GM19240 (cell line): Measurements from ENCODE around the gene PKIB.

Experiments
- DNase-seq: peaks from one replicate; pipeline ENCODE4 v3.0.0; 2011; ENCODE audit warnings: low spot score; ENCODE audit not compliant: insufficient read length

The PKIB gene

GRCh38 chr6:122666418-122666817, 56.2 kb downstream of the PKIB start:
- no peak for DNase-seq

GRCh38 chr6:122669418-122669817, 59.2 kb downstream of the PKIB start:
- DNase-seq, result no peak

GRCh38 chr6:122669868-122670267, 59.7 kb downstream of the PKIB start:
- DNase-seq, result no peak

DNA sequence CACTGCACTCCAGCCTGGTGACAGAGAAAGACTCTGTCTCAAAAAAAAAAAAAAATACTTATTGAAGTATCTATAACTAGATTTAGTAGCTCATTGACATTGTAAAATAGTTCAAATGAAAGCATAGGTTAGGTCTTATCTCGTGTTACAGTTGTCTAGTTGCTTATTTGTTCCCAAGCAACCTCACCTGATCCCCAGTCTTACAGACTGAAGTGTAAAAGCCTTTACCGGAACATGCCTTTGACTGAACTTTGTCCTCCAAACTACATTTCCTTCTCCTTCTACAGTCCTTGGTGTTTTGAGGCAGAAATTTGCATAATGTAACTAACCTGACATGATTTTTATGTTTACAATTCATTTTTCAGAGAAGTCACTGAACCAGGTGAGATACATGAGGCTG, 61.0 kb downstream of the PKIB start:
- no peak for DNase-seq

- no peak for DNase-seq
Observed at GRCh38 chr6:122673343-122673961, 63.2 kb downstream of the PKIB start.

DNA sequence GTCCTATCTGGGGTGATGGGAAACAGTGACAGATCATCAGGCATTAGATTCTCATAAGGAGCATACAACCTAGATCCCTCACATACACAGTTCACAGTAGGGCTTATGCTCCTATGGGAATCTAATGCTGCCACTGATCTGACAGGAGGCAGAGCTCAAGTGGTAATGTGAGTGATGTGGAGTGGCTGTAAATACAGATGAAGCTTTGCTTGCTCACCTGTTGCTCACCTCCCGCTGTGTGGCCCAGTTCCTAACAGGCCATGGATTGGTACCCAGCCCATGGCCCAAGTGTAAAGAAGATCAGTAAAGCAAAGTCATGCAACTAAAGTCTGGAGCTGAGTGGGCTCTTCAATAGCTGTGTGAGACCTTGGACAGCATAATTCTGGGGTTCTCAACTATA, 65.9 kb downstream of the PKIB start:
- DNase-seq, result no peak

DNA sequence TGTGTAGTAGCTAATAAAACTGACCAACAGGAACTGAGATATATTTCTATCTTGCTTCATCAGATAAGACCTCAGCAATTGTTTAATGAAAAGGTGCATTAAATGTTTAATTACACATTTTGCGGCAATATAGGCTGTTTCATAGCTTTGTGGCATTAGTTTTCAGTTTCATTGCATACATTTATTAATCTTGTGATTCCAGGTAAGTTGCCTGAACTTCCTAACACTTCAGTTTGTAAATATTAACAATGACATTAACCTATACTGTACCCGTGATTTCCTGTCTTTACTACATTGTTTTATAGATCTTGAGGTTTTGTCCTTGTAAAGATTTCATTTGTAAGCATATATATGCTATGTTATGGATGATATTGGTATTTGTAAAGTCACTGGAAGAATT, 66.5 kb downstream of the PKIB start:
- DNase-seq, result no peak

DNA sequence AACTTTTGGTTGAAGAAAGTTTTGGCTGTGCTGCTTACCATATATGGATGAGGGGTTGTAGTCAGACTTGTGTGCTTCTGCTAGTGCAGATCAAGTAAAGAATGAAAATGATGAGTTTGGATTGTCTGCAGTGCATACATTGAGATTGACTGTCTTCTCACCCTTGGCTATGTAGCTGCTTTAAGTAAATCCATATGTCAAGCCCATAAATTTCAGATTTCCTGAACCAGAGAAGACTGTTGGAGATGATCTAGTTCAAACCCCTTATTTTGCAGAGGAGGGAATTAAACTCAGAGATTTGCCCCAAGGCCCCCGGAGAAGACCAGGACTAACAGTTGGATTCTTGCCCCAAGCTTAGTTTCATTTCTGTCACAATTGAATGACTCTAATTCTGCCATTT, 67.2 kb downstream of the PKIB start:
- DNase-seq, result no peak

- DNase-seq, result no peak
Observed at GRCh38 chr6:122678841-122679240, 68.6 kb downstream of the PKIB start.

- DNase-seq, result no peak
Observed at GRCh38 chr6:122681705-122682104, 71.5 kb downstream of the PKIB start.

DNA sequence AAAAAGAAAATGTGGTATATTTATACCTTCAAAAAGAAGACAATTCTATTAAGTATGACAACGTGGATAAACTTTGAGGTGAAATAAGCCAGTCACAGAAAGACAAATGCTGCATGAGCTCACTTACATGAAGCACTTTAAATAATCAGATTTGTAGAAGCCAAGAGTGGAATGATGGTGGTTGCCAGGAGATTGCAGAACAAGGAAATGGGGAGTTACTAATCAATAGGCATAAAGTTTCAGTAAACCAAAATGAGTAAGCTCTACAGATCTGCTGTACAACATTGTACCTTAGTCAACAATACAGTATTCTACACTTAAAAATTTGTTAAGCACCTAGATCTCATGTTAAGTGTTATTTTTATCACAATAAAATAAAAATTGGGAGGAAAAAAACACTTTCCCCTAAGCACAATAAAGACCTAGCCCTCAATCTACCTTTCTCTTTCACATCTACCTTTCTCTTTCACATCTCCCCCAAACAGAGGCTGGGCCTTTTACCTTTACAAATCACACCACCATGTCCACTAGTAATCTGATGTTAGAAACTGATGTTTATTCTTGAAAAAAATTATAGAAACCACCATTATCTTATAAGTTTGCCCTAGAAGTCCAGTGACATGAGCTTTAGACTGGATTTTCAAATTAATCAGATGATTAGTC, 73.9 kb downstream of the PKIB start:
- no peak for DNase-seq

GRCh38 chr6:122692175-122692598, 82.0 kb downstream of the PKIB start:
- DNase-seq, result no peak

- DNase-seq, result no peak
Observed at GRCh38 chr6:122692807-122693580, 82.8 kb downstream of the PKIB start.

GRCh38 chr6:122694075-122694474, 83.9 kb downstream of the PKIB start:
- DNase-seq, result no peak

DNA sequence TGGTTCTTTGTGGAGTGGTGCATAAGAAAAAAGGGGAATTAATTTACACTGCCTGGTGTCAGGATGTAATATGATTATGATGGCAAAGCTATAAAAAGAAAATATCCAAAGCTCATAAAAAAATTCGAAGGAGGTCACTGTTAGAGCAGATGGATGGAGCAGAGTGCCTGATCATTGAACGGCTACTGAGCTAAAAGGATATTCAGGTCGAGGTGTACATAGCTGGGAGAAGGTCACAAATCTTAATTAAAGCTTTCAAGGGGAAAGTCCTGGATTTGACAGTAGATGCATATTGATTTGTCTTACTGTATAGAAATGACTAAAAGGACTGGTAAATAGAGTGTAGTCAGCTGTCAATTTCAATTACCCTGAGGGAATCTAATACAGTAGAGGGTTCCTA, 84.4 kb downstream of the PKIB start:
- no peak for DNase-seq

GRCh38 chr6:122695188-122695587, 85.0 kb downstream of the PKIB start:
- no peak for DNase-seq

DNA sequence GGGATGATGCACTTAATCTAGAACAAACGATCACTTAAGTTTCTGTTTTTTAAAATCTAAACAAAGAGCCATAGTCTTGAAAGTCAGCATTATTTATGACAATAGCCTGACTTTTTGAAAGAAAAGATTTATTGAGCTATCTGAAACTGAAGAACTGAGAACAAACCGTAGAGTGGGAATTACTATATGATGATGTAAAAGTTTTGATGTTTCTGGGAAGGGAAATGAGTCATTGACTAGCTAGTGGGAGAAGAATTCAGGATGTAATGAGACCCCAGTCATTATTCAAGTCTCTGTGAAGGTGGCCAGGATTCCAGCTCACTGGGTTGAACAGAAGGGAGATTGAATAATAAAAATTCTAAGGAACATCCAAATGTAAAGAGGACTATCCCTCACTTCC, 85.9 kb downstream of the PKIB start:
- DNase-seq, result no peak

- no peak for DNase-seq
Observed at GRCh38 chr6:122696853-122697252, 86.6 kb downstream of the PKIB start.

DNA sequence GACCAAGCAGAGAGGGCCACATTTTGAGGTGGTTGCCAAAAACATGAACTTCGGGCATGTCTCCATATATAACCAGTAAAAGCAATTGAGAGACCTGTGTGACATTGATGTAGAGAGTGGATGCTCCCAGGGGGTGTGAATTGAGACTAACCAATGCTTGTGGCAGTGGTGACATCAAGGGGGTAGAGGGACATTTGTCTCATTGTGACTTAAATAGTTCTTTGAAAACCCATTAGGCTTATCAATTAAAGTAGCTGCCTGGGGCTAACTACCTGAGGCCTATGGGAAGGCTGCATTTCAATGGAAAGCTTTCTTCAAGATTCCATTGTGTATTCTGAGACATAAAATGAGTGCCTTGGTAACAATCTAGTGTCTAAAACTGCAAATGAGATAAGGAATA, 87.3 kb downstream of the PKIB start:
- no peak for DNase-seq

DNA sequence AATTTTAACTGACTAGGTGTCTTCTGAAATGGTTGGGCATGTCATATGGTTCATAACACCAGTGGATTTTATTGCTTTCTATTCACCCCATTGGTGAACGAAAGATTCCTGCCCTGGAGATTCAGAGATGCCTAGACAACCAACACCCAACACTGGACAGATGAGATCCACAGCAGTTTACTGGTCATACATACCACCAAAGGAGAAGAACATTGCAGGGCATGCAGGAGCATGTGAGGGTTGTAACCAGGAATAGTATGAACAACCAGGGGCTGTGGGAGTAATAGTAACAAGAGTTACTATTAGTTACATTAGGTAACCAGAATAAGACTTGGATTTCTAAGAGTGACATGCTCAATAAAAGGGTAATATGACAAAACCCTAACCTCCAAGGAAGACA, 91.5 kb downstream of the PKIB start:
- no peak for DNase-seq

DNA sequence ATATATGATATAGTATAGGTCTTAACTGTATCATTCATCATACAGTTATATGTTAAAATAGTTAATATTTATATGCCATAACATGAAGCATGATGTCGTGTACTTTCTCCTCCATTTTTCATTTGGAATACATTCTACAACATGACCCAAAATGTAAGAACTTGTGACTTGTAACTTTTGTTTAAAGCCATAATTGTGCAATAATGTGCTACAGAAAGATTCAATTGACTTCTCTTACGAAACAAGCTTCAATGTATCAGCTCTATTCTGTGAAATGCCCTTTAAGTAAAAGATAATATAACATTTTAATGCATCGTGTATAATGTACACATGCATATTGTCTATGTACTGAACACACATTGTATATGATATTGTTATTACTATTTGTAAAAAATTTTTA, 92.6 kb downstream of the PKIB start:
- DNase-seq, result no peak

- DNase-seq, result no peak
Observed at GRCh38 chr6:122704066-122704465, 93.9 kb downstream of the PKIB start.
